Spinal cord (tissue), 10 donors: Measurements from ENCODE around the gene LYZL1. TPM values are rescaled to one million over a fixed set of nuclear protein-coding genes. Genes with fewer than 3 reads are reported as not detected.
"Not testable (repeated sequence)": the region's sequence is repeated elsewhere in the genome, so short reads cannot be mapped to it uniquely, and the experiment has no call there.

Experiments used
- DNase-seq, 6 donors: peaks; one replicate each; pipeline versions ENCODE4 v3.0.0 to v3.0.0-alpha.2; 2013 to 2015; ENCODE audit warnings: low spot score in 6 of 6, low read depth in 4 of 6
- H3K27ac ChIP-seq: one replicate; pipeline ENCODE4 v1.5.1; 2013; ENCODE audit warnings: low read depth, low read length, control low read depth
- H3K27me3 ChIP-seq: one replicate; pipeline ENCODE4 v1.6.1; 2013; ENCODE audit warnings: low read length; ENCODE audit not compliant: control insufficient read depth, insufficient read depth
- H3K36me3 ChIP-seq: one replicate; pipeline ENCODE4 v1.6.1; 2013; ENCODE audit warnings: low read length; ENCODE audit not compliant: control insufficient read depth, insufficient read depth
- H3K4me1 ChIP-seq: one replicate; pipeline ENCODE4 v1.6.1; 2013; ENCODE audit warnings: low read length; ENCODE audit not compliant: control insufficient read depth, insufficient read depth
- H3K4me3 ChIP-seq: one replicate; pipeline ENCODE4 v1.5.1; 2013; ENCODE audit warnings: low read depth, low read length, control low read depth
- H3K9me3 ChIP-seq: one replicate; pipeline ENCODE4 v1.6.1; 2013; ENCODE audit warnings: low read length; ENCODE audit not compliant: control insufficient read depth, insufficient read depth
- WGBS: methylation state at CpG from one replicate; pipeline ENCODE4 v1.1.5; 2013; ENCODE audit warnings: missing lambda C conversion rate; ENCODE audit not compliant: insufficient coverage; 5-methylcytosine and 5-hydroxymethylcytosine counted together
- long read RNA-seq, 4 donors: transcript quantifications; one replicate each; lab custom pipeline, GENCODE V29; 2026
- polyA plus RNA-seq, 2 donors: library from polyadenylated mRNA; unstranded; fragments of 120-200 nt; gene quantifications; one replicate each; pipeline ENCODE4 v1.2.1, GENCODE V29; 2013; ENCODE audit not compliant: insufficient read length in 2 of 2
- total RNA-seq, 2 donors: library from RNA; depleted of rRNA in 1 of 2; stranded (reverse); fragments of 120-200 nt in 1 of 2; fragments of >200 nt in 1 of 2; gene quantifications; one replicate each; pipeline versions ENCODE4 v1.2.3 to v1.2.4, GENCODE V29; 2013 to 2014
- donor health status: healthy.

The LYZL1 gene
- total RNA-seq = not detected
- not detected for polyA plus RNA-seq
- long read RNA-seq, donor 1 = 0 reads
- long read RNA-seq, donor 2 = 0 reads
- long read RNA-seq, donor 3 = 0 reads
- long read RNA-seq, donor 4 = 0 reads

DNA sequence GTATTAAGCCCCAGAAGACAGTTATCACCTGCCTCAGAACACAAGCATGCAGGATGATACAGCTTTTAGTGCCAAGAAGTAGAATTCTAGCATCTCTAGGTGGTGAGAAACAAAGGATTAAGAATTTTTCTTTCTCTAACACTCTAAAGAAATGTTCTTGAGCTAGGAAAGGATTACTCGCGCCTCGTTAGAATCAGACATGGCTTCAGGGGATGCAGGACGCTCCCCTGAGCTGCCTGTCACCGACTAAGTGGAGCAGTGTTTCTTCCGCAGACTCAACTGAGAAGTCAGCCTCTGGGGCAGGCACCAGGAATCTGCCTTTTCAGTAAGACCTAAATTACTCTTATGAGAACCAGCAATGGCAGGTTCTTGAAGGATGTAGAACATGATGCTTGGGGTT, at the start of gene LYZL1:
LYZL1 (plus strand) TSS at position 165 of the 400 bp plus-strand sequence. CDS start 2,798 bp downstream, outside the sequence.
- H3K36me3 ChIP-seq, DNase-seq, H3K9me3 ChIP-seq, H3K4me3 ChIP-seq, H3K27ac ChIP-seq, H3K27me3 ChIP-seq, H3K4me1 ChIP-seq: not testable (repeated sequence)
- WGBS = 90% methylated on average over 2 of the region's 6 CpGs

DNA sequence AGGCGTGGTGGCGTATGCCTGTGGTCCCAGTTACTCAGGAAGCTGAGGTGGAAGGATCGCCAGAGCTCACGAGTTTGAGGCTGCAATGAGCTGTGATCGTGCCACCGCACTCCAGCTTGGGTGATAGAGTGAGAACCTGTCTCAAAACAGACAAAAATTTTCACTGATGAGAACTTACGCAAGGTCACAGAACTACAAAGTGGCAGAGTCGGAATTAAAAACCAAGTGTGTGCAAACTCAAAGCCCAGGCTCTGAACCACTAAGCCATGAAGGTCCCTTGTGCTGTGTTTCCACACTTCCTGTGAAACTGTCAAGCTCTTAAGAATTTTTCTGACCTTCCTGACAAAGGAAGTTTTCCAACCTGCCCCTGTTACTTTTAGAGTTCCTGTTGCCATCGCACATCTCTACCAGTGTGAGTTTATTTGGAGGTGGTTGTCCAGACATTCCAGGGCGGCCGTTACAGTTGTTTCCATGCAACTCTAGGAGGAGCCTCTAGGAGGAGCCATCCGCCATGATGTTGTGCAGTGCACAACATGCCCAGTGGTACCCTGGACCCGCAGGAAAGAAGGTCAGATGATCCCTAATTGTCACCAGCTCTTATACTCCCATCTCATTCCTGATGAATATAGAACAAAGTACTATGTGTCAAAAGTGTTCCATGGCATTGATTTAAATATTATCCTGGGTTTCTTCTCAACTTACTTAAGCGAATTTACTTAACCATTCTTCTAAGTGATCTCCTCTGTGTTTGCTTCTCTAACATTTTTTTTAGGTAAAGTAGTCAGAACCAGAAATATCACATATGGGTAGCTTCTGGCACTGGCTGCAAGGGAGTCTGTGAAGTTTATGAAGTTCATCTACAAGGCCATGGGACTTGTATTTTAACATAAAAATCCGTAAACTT, 49.0 kb upstream of the LYZL1 start:
- no peaks in the 10 kb centered on the region for H3K9me3 ChIP-seq
- 96% methylated on average over 10 of the region's 15 CpGs for WGBS
- DNase-seq = no peak
- peaks cover 6% of the 10 kb centered on the region for H3K4me1 ChIP-seq
- no peak overlapping the region for H3K4me3 ChIP-seq
- no peaks in the 10 kb centered on the region for H3K36me3 ChIP-seq
- H3K27me3 ChIP-seq = no peaks in the 10 kb centered on the region
- H3K27ac ChIP-seq = no peak overlapping the region

- no peaks in the 10 kb centered on the region for H3K36me3 ChIP-seq
- peak in 2 of 6 donors; percentile 64 to 70 for DNase-seq
- H3K27ac ChIP-seq = no peak overlapping the region
- no peaks in the 10 kb centered on the region for H3K9me3 ChIP-seq
- H3K27me3 ChIP-seq = no peaks in the 10 kb centered on the region
- H3K4me1 ChIP-seq = peaks cover 10% of the 10 kb centered on the region
- WGBS = 61% methylated on average over 8 of the region's 15 CpGs
- H3K4me3 ChIP-seq = no peak overlapping the region
Observed at GRCh38 chr10:29240986-29241660, 47.7 kb upstream of the LYZL1 start.

- no peaks in the 10 kb centered on the region for H3K9me3 ChIP-seq
- no peaks in the 10 kb centered on the region for H3K27me3 ChIP-seq
- H3K4me3 ChIP-seq = no peak overlapping the region
- H3K36me3 ChIP-seq = no peaks in the 10 kb centered on the region
- no peak for DNase-seq
- H3K27ac ChIP-seq = no peak overlapping the region
- H3K4me1 ChIP-seq = peaks cover 10% of the 10 kb centered on the region
Observed at GRCh38 chr10:29241925-29242324, 46.9 kb upstream of the LYZL1 start.

- Histone ChIP-seq H3K27ac (no peak overlapping the region), H3K4me1 (peaks cover 10% of the 10 kb centered on the region), H3K36me3 (no peaks in the 10 kb centered on the region), H3K27me3 (no peaks in the 10 kb centered on the region), H3K9me3 (no peaks in the 10 kb centered on the region), H3K4me3 (no peak overlapping the region)
- WGBS = 62% methylated on average over 5 of the region's 5 CpGs
- DNase-seq = no peak
Observed at GRCh38 chr10:29243066-29243465, 45.8 kb upstream of the LYZL1 start.

GRCh38 chr10:29243750-29244149, 45.1 kb upstream of the LYZL1 start:
- Histone ChIP-seq H3K4me3 (no peak overlapping the region), H3K36me3 (no peaks in the 10 kb centered on the region), H3K27ac (no peak overlapping the region), H3K4me1 (peaks cover 10% of the 10 kb centered on the region), H3K27me3 (no peaks in the 10 kb centered on the region), H3K9me3 (no peaks in the 10 kb centered on the region)
- no peak for DNase-seq
- no CpG with 5 or more reads among the region's 1 CpG for WGBS

- Histone ChIP-seq H3K27me3 (no peaks in the 10 kb centered on the region), H3K27ac (peak overlapping the region; percentile 12), H3K36me3 (no peaks in the 10 kb centered on the region), H3K4me3 (no peak overlapping the region), H3K4me1 (peaks cover 14% of the 10 kb centered on the region), H3K9me3 (no peaks in the 10 kb centered on the region)
- DNase-seq = peak in 1 of 6 donors; percentile 30
- WGBS = 97% methylated on average over 5 of the region's 7 CpGs
Observed at GRCh38 chr10:29244978-29245377, 43.9 kb upstream of the LYZL1 start.

DNA sequence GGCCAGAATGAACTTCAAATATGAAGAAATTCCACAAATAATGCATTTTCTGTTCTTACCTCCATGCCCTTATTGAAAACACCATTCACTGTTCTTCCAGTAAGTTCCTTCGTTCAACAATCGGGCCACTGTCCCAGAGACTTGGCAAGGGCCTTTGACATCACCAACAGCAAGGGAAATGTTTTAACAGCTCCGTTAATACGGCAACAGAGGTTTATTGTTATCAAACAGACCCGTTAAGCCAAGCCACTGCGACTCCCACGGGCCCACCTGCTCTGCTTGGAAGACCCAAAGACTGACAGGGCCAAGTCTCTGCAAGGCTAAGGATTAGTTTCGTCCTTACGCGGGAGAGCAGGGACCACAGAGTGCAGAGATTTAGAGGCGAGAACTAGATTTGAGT, 43.4 kb upstream of the LYZL1 start:
- Histone ChIP-seq H3K36me3 (no peaks in the 10 kb centered on the region), H3K4me1 (peaks cover 14% of the 10 kb centered on the region), H3K4me3 (no peak overlapping the region), H3K27me3 (no peaks in the 10 kb centered on the region), H3K27ac (no peak overlapping the region), H3K9me3 (no peaks in the 10 kb centered on the region)
- WGBS = 27% methylated on average over 10 of the region's 11 CpGs
- peak in 5 of 6 donors; percentile 48 to 89 (median 71) for DNase-seq

- no peaks in the 10 kb centered on the region for H3K9me3 ChIP-seq
- no peaks in the 10 kb centered on the region for H3K27me3 ChIP-seq
- no peaks in the 10 kb centered on the region for H3K36me3 ChIP-seq
- no peak for DNase-seq
- H3K27ac ChIP-seq = no peak overlapping the region
- no peak overlapping the region for H3K4me3 ChIP-seq
- WGBS = no CpG with 5 or more reads among the region's 1 CpG
- H3K4me1 ChIP-seq = peaks cover 8% of the 10 kb centered on the region
Observed at GRCh38 chr10:29246449-29246848, 42.4 kb upstream of the LYZL1 start.
